Measurements from ENCODE around the gene HDAC9.

Gene HDAC9

DNA sequence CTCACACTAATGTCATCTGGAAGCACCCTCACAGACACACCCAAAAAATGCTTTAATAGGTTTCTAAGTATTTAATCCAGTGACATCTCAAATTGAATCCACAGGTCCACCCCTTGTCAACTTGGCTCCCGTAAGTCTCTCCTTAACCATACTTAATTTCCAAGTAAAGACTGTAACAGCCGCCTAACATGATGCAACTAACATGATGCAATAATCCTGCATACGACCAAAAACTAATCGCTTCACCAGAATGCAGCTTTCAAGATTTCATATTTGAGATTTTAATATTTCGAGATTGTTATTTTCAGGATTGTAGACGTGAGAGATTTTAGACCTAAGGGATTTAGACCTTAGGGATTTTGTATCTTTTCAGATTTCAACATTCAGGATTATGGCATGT, 3.7 kb upstream of the HDAC9 start:
- TF ChIP-seq, protein P1, sequence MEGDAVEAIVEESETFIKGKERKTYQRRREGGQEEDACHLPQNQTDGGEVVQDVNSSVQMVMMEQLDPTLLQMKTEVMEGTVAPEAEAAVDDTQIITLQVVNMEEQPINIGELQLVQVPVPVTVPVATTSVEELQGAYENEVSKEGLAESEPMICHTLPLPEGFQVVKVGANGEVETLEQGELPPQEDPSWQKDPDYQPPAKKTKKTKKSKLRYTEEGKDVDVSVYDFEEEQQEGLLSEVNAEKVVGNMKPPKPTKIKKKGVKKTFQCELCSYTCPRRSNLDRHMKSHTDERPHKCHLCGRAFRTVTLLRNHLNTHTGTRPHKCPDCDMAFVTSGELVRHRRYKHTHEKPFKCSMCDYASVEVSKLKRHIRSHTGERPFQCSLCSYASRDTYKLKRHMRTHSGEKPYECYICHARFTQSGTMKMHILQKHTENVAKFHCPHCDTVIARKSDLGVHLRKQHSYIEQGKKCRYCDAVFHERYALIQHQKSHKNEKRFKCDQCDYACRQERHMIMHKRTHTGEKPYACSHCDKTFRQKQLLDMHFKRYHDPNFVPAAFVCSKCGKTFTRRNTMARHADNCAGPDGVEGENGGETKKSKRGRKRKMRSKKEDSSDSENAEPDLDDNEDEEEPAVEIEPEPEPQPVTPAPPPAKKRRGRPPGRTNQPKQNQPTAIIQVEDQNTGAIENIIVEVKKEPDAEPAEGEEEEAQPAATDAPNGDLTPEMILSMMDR (IDR thresholded peaks at IDR 0.05): no peak
- TF ChIP-seq ZFX (IDR thresholded peaks at IDR 0.05; ENCODE audit: borderline replicate concordance): no peak
- no peak overlapping the region for H3K27ac ChIP-seq

DNA sequence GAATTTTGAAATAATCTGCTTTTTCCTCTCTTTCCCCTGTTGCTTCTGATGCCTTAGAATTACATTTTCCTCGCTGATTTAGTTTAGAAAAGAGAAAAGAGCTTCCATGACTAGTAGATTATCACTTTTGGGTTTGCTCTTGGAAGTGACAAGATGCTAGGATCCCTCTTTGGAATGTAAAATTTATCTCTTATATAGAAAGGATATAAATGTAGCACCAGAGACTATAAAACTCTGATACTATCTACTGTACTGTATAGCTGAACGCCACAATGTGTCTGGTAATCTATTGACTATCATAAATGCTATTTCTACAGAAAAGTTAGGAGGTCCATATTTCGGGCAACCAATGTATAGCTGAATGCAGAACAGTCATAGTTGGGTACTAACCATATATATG, 1.1 kb upstream of the HDAC9 start:
- TF ChIP-seq, protein P1 (IDR thresholded peaks at IDR 0.05): no peak
- TF ChIP-seq ZFX (IDR thresholded peaks at IDR 0.05; ENCODE audit: borderline replicate concordance): no peak
- no peak overlapping the region for H3K27ac ChIP-seq

DNA sequence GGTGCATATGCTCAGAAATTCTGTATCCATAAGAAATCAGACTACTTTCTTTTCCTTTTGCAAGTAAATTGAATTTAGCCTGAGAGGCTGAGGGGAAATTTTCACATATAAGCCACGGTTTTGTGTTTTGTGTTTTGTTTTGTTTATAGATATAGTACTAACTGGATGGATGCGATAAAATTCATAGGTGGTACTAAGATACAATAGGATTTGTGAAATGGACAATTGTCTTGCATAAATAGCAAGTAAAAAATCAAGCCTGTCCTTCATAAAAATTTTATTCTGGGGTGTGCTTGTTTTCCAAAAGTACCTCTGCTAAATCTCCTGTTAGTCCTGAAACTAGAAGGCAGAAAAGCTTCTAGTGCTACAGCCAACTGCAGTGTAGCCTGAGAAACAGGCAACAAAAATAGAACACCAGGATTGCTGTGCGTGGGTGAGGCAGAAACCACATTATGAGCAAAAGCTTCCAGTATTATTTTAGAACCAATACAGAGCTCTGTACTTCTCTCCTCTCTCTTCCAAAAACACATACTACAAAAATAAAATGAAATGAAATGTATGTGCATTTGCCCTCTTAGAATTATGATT, 634 bp upstream of the HDAC9 start:
- no peak for TF ChIP-seq ZFX (IDR thresholded peaks at IDR 0.05; ENCODE audit: borderline replicate concordance)
- TF ChIP-seq, protein P1 (IDR thresholded peaks at IDR 0.05): no peak
- H3K27ac ChIP-seq: no peak overlapping the region

DNA sequence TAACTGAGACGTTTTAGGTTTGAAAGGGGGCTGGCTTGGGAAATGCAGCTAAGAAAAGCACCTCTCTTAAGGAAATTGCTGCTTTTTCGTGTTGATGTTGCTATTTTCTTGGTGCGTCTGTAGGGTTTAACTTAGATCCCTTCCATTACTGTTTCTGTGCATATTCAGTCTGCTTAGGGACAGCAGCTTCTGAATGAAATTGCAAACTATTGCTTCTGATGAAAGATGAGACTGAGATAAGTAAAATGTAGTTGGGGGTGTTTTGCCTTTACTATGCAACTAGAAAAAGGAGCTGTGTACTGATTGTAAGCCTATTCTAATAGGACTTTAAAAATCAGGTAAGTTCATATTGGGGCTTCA, 772 bp downstream of the HDAC9 start:
- TF ChIP-seq, protein P1 (IDR thresholded peaks at IDR 0.05): no peak
- no peak for TF ChIP-seq ZFX (IDR thresholded peaks at IDR 0.05; ENCODE audit: borderline replicate concordance)
- no peak overlapping the region for H3K27ac ChIP-seq

DNA sequence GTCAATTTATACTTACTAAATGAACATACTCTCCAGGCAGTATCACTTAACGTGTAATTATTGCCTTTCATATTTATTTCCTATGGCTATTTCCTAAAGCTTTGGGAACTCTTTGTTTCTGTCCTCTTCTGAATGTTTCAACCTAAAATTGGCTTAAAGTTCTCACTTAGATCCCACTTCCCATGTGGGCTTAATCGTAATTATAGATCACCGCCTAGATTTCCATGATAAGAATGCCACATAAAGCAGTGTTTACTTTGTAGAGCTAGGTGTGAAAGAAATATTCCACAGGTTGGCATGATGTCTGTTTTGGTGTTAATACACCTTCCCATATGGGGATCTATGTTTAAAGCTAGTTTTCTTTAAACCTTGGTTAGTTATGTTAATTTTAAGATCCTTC, 1.5 kb downstream of the HDAC9 start:
- no peak overlapping the region for H3K27ac ChIP-seq
- TF ChIP-seq, protein P1 (IDR thresholded peaks at IDR 0.05): no peak
- no peak for TF ChIP-seq ZFX (IDR thresholded peaks at IDR 0.05; ENCODE audit: borderline replicate concordance)

DNA sequence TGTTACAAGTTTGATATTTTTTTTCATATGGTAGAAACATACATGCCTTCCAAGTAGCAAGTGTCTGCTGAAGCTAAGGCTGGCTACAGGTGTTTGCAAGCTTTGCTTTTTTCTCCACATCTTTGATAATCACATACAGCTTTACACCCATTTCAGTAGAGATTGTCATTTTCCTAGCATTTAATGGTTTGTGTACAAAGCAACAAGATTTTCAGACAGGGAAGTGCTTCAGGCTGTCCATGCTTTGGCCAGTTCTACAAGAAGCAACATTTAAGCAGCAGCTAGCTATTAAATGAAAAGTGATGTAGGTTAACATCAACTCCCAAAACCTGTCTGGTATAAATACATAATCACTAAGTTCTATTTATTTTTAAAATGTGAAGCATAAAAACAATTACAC, 2.3 kb downstream of the HDAC9 start:
- TF ChIP-seq, protein P1 (IDR thresholded peaks at IDR 0.05): no peak
- TF ChIP-seq ZFX (IDR thresholded peaks at IDR 0.05; ENCODE audit: borderline replicate concordance): no peak
- H3K27ac ChIP-seq: no peak overlapping the region

DNA sequence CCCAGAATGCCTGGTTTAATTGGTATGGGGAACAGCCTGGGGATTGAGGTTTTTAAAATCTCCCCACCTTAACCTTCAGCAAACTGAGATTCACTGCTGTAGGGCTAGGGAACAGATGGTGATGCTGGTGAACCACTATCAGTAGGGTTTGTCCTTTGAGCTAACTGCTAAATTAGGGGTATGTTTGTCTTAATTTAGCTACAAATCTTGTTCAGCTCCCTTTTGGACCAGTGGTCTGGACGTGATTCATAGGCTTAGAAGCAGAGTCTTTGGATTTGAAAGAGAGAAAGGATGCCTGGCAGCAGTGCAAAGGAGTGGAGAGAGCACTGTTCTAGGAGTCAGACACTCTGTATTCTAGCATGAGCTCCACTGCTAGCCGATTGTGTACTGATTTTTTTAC, 2.8 kb downstream of the HDAC9 start:
- no peak overlapping the region for H3K27ac ChIP-seq
- TF ChIP-seq, protein P1 (IDR thresholded peaks at IDR 0.05): no peak
- TF ChIP-seq ZFX (IDR thresholded peaks at IDR 0.05; ENCODE audit: borderline replicate concordance): no peak

All from 22Rv1 (cell line).